ENCODE results near the gene KDM3B.
A peak's percentile ranks its signal among the peaks of the same experiment; 100 is the strongest.
"Not testable (repeated sequence)": the region's sequence is repeated elsewhere in the genome, so short reads cannot be mapped to it uniquely, and the experiment has no call there.

The KDM3B gene

GRCh38 chr5:138468133-138468965, 115.9 kb downstream of the KDM3B start:
- DNase-seq, result peak; percentile 54

GRCh38 chr5:138468966-138469539, 116.6 kb downstream of the KDM3B start:
- no peak for DNase-seq

- DNase-seq, result peak; percentile 78
These were observed 117.2 kb downstream of the KDM3B start for GRCh38 chr5:138469540-138470321.

GRCh38 chr5:138470322-138471051, 118.0 kb downstream of the KDM3B start:
- no peak for DNase-seq

GRCh38 chr5:138471052-138471361, 118.5 kb downstream of the KDM3B start:
- no peak for DNase-seq

GRCh38 chr5:138472353-138472752, 119.9 kb downstream of the KDM3B start:
- DNase-seq, result no peak

- not testable (repeated sequence) for DNase-seq
These were observed 120.7 kb downstream of the KDM3B start for GRCh38 chr5:138473151-138473550.

- DNase-seq, result no peak
These were observed 124.4 kb downstream of the KDM3B start for GRCh38 chr5:138476918-138477317.

GRCh38 chr5:138482638-138483037, 130.2 kb downstream of the KDM3B start:
- no peak for DNase-seq
